IMR-90 (cell line): ENCODE measurements around the gene ARFIP2.

Source experiments
- BHLHE40 ChIP-seq: fragments of 150-350 bp; IDR thresholded peaks from 2 replicates; pipeline ENCODE4 v1.6.1; 2016; ENCODE audit warnings: mild to moderate bottlenecking, low read depth, low read length
- MAZ ChIP-seq: IDR thresholded peaks from 2 replicates; pipeline ENCODE4 v1.6.1; 2012; ENCODE audit warnings: low read depth, mild to moderate bottlenecking, low read length, improper control_type of control experiment, moderate library complexity, borderline replicate concordance
- POLR2A ChIP-seq: IDR thresholded peaks from 2 replicates; pipeline ENCODE4 v1.6.1; 2012; ENCODE audit warnings: mild to moderate bottlenecking, low read depth, low read length
- RCOR1 ChIP-seq: IDR thresholded peaks from 2 replicates; pipeline ENCODE4 v1.6.1; 2012; ENCODE audit warnings: mild to moderate bottlenecking, low read length, improper control_type of control experiment; ENCODE audit not compliant: insufficient replicate concordance
- RFX5 ChIP-seq: IDR thresholded peaks from 2 replicates; pipeline ENCODE4 v1.8.0; 2012; ENCODE audit warnings: low read depth, mild to moderate bottlenecking, low read length, moderate library complexity
- SMC3 ChIP-seq: fragments of 150-350 bp; IDR thresholded peaks from 2 replicates; pipeline ENCODE4 v1.6.1; 2016; ENCODE audit warnings: low read depth, mild to moderate bottlenecking, antibody characterized with exemption, low read length, moderate library complexity
- TF ChIP-seq, protein P1 (sequence below): conservative IDR thresholded peaks from 2 replicates; pipeline ENCODE4 v1.5.1; 2012; ENCODE audit warnings: mild to moderate bottlenecking, low read depth, low read length, improper control_type of control experiment
- TF ChIP-seq, protein P2 (sequence below): fragments of 150-350 bp; IDR thresholded peaks from 2 replicates; pipeline ENCODE4 v1.6.1; 2016; ENCODE audit warnings: low read depth, mild to moderate bottlenecking, low read length, moderate library complexity, borderline replicate concordance

- TF ChIP-seq, protein P1, sequence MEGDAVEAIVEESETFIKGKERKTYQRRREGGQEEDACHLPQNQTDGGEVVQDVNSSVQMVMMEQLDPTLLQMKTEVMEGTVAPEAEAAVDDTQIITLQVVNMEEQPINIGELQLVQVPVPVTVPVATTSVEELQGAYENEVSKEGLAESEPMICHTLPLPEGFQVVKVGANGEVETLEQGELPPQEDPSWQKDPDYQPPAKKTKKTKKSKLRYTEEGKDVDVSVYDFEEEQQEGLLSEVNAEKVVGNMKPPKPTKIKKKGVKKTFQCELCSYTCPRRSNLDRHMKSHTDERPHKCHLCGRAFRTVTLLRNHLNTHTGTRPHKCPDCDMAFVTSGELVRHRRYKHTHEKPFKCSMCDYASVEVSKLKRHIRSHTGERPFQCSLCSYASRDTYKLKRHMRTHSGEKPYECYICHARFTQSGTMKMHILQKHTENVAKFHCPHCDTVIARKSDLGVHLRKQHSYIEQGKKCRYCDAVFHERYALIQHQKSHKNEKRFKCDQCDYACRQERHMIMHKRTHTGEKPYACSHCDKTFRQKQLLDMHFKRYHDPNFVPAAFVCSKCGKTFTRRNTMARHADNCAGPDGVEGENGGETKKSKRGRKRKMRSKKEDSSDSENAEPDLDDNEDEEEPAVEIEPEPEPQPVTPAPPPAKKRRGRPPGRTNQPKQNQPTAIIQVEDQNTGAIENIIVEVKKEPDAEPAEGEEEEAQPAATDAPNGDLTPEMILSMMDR = no peak
- no peak for TF ChIP-seq BHLHE40
- TF ChIP-seq POLR2A = no peak
- TF ChIP-seq MAZ = no peak
- TF ChIP-seq, protein P2, sequence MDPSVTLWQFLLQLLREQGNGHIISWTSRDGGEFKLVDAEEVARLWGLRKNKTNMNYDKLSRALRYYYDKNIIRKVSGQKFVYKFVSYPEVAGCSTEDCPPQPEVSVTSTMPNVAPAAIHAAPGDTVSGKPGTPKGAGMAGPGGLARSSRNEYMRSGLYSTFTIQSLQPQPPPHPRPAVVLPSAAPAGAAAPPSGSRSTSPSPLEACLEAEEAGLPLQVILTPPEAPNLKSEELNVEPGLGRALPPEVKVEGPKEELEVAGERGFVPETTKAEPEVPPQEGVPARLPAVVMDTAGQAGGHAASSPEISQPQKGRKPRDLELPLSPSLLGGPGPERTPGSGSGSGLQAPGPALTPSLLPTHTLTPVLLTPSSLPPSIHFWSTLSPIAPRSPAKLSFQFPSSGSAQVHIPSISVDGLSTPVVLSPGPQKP = no peak
- no peak for TF ChIP-seq RCOR1
- no peak for TF ChIP-seq RFX5
- no peak for TF ChIP-seq SMC3
Measured at GRCh38 chr11:6452219-6452618, 28.9 kb downstream of the ARFIP2 start.
